Measurements from ENCODE around the gene CPSF7.

DNA sequence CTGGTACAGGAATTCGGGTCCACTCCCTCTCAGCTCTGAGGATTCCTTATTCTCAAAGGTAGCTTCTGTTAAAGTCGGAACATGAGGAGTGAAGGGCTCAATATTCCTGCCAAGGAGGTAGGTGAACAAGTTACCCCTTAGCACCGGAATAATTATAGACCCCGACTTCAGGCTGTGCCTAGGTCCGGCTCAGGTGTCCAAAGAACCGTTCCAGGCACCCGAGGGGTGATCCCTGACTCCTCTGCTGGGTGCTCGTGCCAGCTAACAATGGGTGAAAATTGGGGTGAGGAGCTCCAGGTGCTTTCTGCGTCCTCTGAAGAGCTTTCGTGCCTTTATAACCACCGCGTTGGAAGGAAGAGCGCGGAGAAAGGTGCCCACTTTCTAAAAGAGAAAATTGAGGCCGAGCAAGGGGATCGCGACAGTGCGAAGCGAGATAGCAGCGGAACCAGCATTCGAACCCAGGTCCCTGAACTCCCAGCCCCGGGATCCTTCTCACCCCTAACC lies 68.5 kb downstream of the CPSF7 start:
- TF ChIP-seq, protein P1, sequence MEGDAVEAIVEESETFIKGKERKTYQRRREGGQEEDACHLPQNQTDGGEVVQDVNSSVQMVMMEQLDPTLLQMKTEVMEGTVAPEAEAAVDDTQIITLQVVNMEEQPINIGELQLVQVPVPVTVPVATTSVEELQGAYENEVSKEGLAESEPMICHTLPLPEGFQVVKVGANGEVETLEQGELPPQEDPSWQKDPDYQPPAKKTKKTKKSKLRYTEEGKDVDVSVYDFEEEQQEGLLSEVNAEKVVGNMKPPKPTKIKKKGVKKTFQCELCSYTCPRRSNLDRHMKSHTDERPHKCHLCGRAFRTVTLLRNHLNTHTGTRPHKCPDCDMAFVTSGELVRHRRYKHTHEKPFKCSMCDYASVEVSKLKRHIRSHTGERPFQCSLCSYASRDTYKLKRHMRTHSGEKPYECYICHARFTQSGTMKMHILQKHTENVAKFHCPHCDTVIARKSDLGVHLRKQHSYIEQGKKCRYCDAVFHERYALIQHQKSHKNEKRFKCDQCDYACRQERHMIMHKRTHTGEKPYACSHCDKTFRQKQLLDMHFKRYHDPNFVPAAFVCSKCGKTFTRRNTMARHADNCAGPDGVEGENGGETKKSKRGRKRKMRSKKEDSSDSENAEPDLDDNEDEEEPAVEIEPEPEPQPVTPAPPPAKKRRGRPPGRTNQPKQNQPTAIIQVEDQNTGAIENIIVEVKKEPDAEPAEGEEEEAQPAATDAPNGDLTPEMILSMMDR (IDR thresholded peaks at IDR 0.05; ENCODE audit: poor library complexity) = no peak
- TF ChIP-seq EZH2 (IDR thresholded peaks at IDR 0.05; ENCODE audit: borderline replicate concordance) = no peak

All from hepatocyte (in vitro differentiated cells).